ENCODE data around the gene FANCL. TPM values are rescaled to one million over a fixed set of nuclear protein-coding genes. Genes with fewer than 3 reads are reported as not detected.
"Not testable (repeated sequence)": the region's sequence is repeated elsewhere in the genome, so short reads cannot be mapped to it uniquely, and the experiment has no call there.

The FANCL gene
- polyA plus RNA-seq, 2 donors: 9.4 to 22.0 TPM

DNA sequence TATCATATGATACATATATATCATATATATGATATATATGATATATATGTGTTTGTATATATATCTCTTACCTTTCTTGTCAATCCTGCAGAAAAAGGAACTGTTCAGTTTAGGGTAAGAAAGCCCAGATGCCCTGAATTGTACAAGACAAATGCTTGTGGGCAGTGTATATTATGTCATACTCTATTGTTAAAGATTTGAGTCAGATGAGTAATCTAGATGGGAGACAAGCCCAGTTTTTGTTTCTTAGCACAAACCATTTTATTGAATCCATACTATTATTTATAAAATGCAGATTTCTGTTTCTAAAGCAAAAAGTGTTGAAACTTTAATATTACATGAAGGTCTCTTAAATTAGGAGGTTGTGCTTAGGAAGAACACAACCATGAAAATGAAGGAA is 103.9 kb downstream of the FANCL start:
- H3K27ac ChIP-seq (ENCODE audit: low read depth in 2 of 2, low read length in 1 of 2): no peak overlapping the region

DNA sequence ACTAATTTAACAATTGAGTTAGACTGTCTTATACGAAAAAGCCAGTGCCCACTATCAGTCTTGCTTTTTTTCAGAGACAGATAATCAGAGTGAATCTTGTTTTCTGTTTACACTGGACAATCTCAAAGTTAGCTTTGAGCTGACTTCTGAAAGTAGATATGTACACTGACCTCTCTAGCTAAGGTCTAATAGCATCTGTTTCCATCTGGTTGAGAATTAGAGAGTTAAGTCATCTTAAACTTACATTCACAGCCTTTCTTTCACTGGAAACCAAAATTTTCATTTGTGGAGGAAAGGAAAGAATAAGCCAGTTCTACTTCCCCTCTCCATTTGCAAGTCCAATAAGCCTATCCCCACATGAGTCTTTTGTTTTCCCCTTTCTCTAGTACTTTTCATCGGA is 105.3 kb downstream of the FANCL start:
- whole genome bisulfite sequencing, 2 donors: 87 to 89% methylated on average over 2 of the region's 2 CpGs
- Histone ChIP-seq H3K27me3 (ENCODE audit: control insufficient read depth in 1 of 2, insufficient read depth in 2 of 2, low read length in 2 of 2) (no peaks in the 10 kb centered on the region), H3K4me3 (ENCODE audit: low read depth in 1 of 2, low read length in 2 of 2) (no peak overlapping the region), H3K9me3 (ENCODE audit: control insufficient read depth in 2 of 2, insufficient read depth in 1 of 2, low read depth in 1 of 2, low read length in 1 of 2) (no peaks in the 10 kb centered on the region), H3K36me3 (ENCODE audit: control insufficient read depth in 2 of 2, insufficient read depth in 2 of 2, low read length in 1 of 2) (peaks cover 0 to 3% of the 10 kb centered on the region in 2 donors), H3K27ac (ENCODE audit: low read depth in 2 of 2, low read length in 1 of 2) (no peak overlapping the region), H3K4me1 (ENCODE audit: control insufficient read depth in 2 of 2, insufficient read depth in 2 of 2, low read length in 1 of 2) (no peaks in the 10 kb centered on the region)

More for the DNA sequence above, 103.9 kb downstream of the FANCL start:
- H3K4me3 ChIP-seq (ENCODE audit: low read depth in 1 of 2, low read length in 2 of 2): no peak overlapping the region
- no peaks in the 10 kb centered on the region for H3K27me3 ChIP-seq (ENCODE audit: control insufficient read depth in 1 of 2, insufficient read depth in 2 of 2, low read length in 2 of 2)
- H3K4me1 ChIP-seq (ENCODE audit: control insufficient read depth in 2 of 2, insufficient read depth in 2 of 2, low read length in 1 of 2): no peaks in the 10 kb centered on the region
- no peaks in the 10 kb centered on the region for H3K9me3 ChIP-seq (ENCODE audit: control insufficient read depth in 2 of 2, insufficient read depth in 1 of 2, low read depth in 1 of 2, low read length in 1 of 2)
- no peaks in the 10 kb centered on the region for H3K36me3 ChIP-seq (ENCODE audit: control insufficient read depth in 2 of 2, insufficient read depth in 2 of 2, low read length in 1 of 2)

DNA sequence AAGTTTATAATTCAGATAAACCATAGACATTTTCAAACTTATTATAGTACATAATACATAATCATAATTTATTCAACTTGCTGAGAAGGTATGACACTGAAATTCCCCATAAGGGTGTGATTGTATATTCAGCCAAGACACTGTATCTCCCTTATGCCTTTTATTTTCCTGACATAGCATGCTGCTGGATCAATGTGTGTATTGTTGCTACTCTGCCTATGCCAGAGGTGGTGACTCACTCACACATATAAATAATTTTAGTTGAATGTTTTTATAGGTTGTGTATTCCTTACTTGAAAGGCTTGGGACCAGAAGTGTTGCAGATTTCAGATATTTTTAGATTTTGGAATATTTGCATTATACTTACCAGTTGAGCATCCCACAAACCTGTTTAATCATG is 107.7 kb downstream of the FANCL start:
- no peaks in the 10 kb centered on the region for H3K27me3 ChIP-seq (ENCODE audit: control insufficient read depth in 1 of 2, insufficient read depth in 2 of 2, low read length in 2 of 2)

DNA sequence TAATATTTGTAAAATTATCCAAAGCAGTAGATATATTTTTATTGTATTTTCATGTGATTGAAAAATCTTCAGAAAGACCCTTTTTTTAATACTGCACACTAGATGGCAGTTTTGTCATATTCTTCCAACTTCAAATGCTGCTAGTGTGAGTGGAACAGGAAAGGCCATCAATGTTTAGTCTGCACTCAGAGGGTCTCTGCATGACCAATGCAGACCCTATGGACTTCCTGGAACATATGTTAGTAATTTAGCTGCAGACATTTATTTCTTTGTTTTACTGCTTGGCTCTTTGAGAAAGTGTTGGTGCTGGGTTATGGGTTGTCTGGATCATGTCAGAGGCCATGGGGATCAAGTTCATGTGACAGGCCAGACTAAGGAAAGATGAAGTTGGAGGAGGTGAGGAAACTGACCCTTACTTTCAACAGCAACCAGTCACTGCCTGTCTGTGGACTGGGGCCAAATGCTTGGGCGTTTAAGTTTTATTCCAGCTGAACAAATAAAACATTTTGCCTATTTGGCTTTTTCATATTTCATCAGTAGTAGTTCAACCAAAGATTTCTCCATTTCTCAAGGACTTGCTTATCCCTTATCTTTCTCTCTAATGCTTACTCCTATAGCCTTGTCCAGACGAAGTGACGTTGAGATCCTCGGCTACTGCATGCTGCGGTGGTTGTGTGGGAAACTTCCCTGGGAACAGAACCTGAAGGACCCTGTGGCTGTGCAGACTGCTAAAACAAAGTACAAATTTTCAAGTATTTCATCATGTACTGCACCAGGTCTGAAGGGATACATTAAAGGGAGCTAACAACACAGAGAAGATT is 109.7 kb downstream of the FANCL start:
- Histone ChIP-seq H3K36me3 (ENCODE audit: control insufficient read depth in 2 of 2, insufficient read depth in 2 of 2, low read length in 1 of 2) (peaks cover 0 to 3% of the 10 kb centered on the region in 2 donors), H3K27ac (ENCODE audit: low read depth in 2 of 2, low read length in 1 of 2) (no peak overlapping the region), H3K4me3 (ENCODE audit: low read depth in 1 of 2, low read length in 2 of 2) (no peak overlapping the region), H3K27me3 (ENCODE audit: control insufficient read depth in 1 of 2, insufficient read depth in 2 of 2, low read length in 2 of 2) (no peaks in the 10 kb centered on the region), H3K9me3 (ENCODE audit: control insufficient read depth in 2 of 2, insufficient read depth in 1 of 2, low read depth in 1 of 2, low read length in 1 of 2) (no peaks in the 10 kb centered on the region), H3K4me1 (ENCODE audit: control insufficient read depth in 2 of 2, insufficient read depth in 2 of 2, low read length in 1 of 2) (no peaks in the 10 kb centered on the region)
- 66 to 70% methylated on average over 5 of the region's 5 CpGs for WGBS, 2 donors

More for the DNA sequence above, 107.7 kb downstream of the FANCL start:
- Histone ChIP-seq H3K9me3 (ENCODE audit: control insufficient read depth in 2 of 2, insufficient read depth in 1 of 2, low read depth in 1 of 2, low read length in 1 of 2) (no peaks in the 10 kb centered on the region), H3K36me3 (ENCODE audit: control insufficient read depth in 2 of 2, insufficient read depth in 2 of 2, low read length in 1 of 2) (peaks cover 0 to 3% of the 10 kb centered on the region in 2 donors), H3K27ac (ENCODE audit: low read depth in 2 of 2, low read length in 1 of 2) (no peak overlapping the region), H3K4me1 (ENCODE audit: control insufficient read depth in 2 of 2, insufficient read depth in 2 of 2, low read length in 1 of 2) (no peaks in the 10 kb centered on the region), H3K4me3 (ENCODE audit: low read depth in 1 of 2, low read length in 2 of 2) (no peak overlapping the region)

DNA sequence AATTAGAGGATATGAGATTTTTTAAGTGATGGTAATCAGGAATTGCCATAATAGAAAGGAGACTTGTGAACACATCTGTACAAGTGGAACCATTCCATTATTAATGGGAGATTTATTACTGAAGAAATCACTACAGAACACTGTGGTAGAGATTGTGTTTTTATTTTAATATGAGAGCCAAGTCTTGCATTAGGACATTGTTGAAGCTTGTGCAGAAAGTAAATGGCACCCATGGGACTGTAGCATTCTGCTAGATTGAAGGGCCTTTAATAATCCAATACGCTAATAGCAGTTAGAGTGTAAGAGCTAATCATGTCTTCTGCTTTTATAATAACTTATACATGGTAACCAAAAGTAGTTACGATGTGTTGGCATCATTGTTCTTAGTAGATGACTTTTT is 110.9 kb downstream of the FANCL start:
- Histone ChIP-seq H3K27ac (ENCODE audit: low read depth in 2 of 2, low read length in 1 of 2) (no peak overlapping the region), H3K4me1 (ENCODE audit: control insufficient read depth in 2 of 2, insufficient read depth in 2 of 2, low read length in 1 of 2) (no peaks in the 10 kb centered on the region), H3K27me3 (ENCODE audit: control insufficient read depth in 1 of 2, insufficient read depth in 2 of 2, low read length in 2 of 2) (no peaks in the 10 kb centered on the region), H3K4me3 (ENCODE audit: low read depth in 1 of 2, low read length in 2 of 2) (no peak overlapping the region), H3K9me3 (ENCODE audit: control insufficient read depth in 2 of 2, insufficient read depth in 1 of 2, low read depth in 1 of 2, low read length in 1 of 2) (no peaks in the 10 kb centered on the region), H3K36me3 (ENCODE audit: control insufficient read depth in 2 of 2, insufficient read depth in 2 of 2, low read length in 1 of 2) (peaks cover 0 to 3% of the 10 kb centered on the region in 2 donors)
- 91 to 93% methylated on average over 2 of the region's 2 CpGs for WGBS, 2 donors

DNA sequence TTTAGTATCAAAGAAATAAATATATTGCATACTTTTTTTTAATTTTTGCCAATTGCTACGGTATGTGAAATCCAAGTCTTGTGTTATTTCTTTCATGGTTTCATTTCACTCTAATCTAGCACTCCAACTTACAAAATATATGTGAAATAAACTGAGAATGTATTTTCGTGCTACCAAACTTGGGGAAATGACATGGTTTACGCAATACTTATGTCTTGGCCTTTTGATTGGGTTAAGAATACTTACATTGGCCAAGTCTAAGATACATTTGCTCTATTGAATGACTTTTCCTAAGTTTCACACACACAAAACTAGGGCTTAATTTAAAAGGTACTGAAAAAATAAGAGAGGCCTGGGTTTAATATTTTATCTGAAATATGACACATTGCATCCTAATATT is 114.0 kb downstream of the FANCL start:
- H3K36me3 ChIP-seq (ENCODE audit: control insufficient read depth in 2 of 2, insufficient read depth in 2 of 2, low read length in 1 of 2): peaks cover 0 to 3% of the 10 kb centered on the region in 2 donors
- H3K9me3 ChIP-seq (ENCODE audit: control insufficient read depth in 2 of 2, insufficient read depth in 1 of 2, low read depth in 1 of 2, low read length in 1 of 2): no peaks in the 10 kb centered on the region
- no peaks in the 10 kb centered on the region for H3K27me3 ChIP-seq (ENCODE audit: control insufficient read depth in 1 of 2, insufficient read depth in 2 of 2, low read length in 2 of 2)
- H3K4me3 ChIP-seq (ENCODE audit: low read depth in 1 of 2, low read length in 2 of 2): no peak overlapping the region
- H3K4me1 ChIP-seq (ENCODE audit: control insufficient read depth in 2 of 2, insufficient read depth in 2 of 2, low read length in 1 of 2): no peaks in the 10 kb centered on the region
- 96% methylated on average over 3 of the region's 3 CpGs for WGBS, 2 donors
- no peak overlapping the region for H3K27ac ChIP-seq (ENCODE audit: low read depth in 2 of 2, low read length in 1 of 2)

DNA sequence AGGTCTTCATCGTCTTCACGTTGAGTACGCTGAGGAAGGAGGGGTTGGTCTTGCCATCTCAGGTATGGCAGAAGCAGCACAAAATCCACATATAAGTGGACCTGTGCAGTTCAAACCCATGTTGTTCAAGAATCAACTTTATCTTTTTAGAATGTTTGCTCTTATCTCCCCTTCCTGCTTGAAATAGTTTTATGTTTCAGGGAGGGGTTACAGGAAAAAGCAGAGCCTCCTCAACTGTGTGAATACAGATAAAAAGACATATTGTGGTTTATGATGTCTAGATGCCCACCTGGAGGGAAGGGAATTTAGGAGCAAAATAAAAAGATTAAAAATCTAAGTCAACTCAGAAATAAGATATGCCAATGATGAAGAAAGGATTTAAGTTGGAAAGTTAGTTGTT is 118.6 kb downstream of the FANCL start:
- Histone ChIP-seq H3K9me3 (ENCODE audit: control insufficient read depth in 2 of 2, insufficient read depth in 1 of 2, low read depth in 1 of 2, low read length in 1 of 2) (no peaks in the 10 kb centered on the region), H3K27me3 (ENCODE audit: control insufficient read depth in 1 of 2, insufficient read depth in 2 of 2, low read length in 2 of 2) (no peaks in the 10 kb centered on the region), H3K27ac (ENCODE audit: low read depth in 2 of 2, low read length in 1 of 2) (no peak overlapping the region), H3K4me3 (ENCODE audit: low read depth in 1 of 2, low read length in 2 of 2) (no peak overlapping the region), H3K4me1 (ENCODE audit: control insufficient read depth in 2 of 2, insufficient read depth in 2 of 2, low read length in 1 of 2) (no peaks in the 10 kb centered on the region), H3K36me3 (ENCODE audit: control insufficient read depth in 2 of 2, insufficient read depth in 2 of 2, low read length in 1 of 2) (no peaks in the 10 kb centered on the region)
- 97 to 99% methylated on average over 3 of the region's 3 CpGs for WGBS, 2 donors

DNA sequence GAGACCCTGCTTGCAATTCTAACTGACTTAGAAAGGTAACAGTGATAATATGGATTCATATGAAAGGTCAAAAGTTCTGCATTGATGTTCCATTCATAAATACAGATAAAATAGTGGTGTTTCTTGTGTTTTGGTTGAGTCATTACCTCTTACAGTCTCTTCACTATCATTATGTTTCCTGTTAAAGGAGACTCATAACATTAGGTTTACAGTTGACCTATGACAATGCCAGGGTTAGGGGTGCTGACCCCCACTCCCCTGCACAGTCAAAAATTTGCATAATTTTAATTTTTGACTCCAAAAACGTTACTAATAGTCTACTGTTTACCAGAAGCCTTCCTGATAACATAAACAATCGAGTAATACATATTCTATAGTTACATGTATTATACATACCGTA is 119.1 kb downstream of the FANCL start:
- 79 to 80% methylated on average over 3 of the region's 3 CpGs for WGBS, 2 donors
- Histone ChIP-seq H3K9me3 (ENCODE audit: control insufficient read depth in 2 of 2, insufficient read depth in 1 of 2, low read depth in 1 of 2, low read length in 1 of 2) (no peaks in the 10 kb centered on the region), H3K36me3 (ENCODE audit: control insufficient read depth in 2 of 2, insufficient read depth in 2 of 2, low read length in 1 of 2) (no peaks in the 10 kb centered on the region), H3K4me3 (ENCODE audit: low read depth in 1 of 2, low read length in 2 of 2) (no peak overlapping the region), H3K27ac (ENCODE audit: low read depth in 2 of 2, low read length in 1 of 2) (no peak overlapping the region), H3K27me3 (ENCODE audit: control insufficient read depth in 1 of 2, insufficient read depth in 2 of 2, low read length in 2 of 2) (no peaks in the 10 kb centered on the region), H3K4me1 (ENCODE audit: control insufficient read depth in 2 of 2, insufficient read depth in 2 of 2, low read length in 1 of 2) (no peaks in the 10 kb centered on the region)

DNA sequence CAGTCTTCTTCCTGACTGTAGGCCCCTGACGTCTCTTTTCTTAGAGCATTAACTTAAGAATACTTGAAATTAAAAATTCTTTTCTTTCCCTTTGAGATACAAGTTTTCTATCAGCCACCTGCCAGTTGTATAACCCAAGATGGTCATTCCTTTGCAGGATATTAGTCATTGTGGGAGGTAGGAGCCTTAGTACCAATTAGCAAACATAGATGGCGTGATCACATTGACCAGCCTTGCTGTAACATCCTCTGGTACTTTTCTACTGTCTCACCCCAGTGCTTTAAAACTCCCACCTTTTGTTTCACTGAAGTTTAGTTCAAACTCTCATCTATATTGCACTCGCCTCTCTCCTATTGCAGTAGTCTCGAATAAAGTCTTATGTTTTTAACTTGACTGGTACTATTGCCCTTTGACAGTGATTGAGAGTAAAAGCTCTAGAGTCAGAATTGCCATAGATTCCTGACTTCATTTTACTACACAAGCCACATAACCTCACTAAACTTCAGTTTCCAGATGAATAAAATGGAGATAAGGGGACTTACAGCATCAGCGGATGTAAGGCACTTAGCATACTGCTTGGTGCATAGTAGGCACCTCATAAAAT is 120.4 kb downstream of the FANCL start:
- Histone ChIP-seq H3K27me3 (ENCODE audit: control insufficient read depth in 1 of 2, insufficient read depth in 2 of 2, low read length in 2 of 2) (no peaks in the 10 kb centered on the region), H3K9me3 (ENCODE audit: control insufficient read depth in 2 of 2, insufficient read depth in 1 of 2, low read depth in 1 of 2, low read length in 1 of 2) (no peaks in the 10 kb centered on the region), H3K4me3 (ENCODE audit: low read depth in 1 of 2, low read length in 2 of 2) (no peak overlapping the region), H3K4me1 (ENCODE audit: control insufficient read depth in 2 of 2, insufficient read depth in 2 of 2, low read length in 1 of 2) (no peaks in the 10 kb centered on the region), H3K27ac (ENCODE audit: low read depth in 2 of 2, low read length in 1 of 2) (no peak overlapping the region), H3K36me3 (ENCODE audit: control insufficient read depth in 2 of 2, insufficient read depth in 2 of 2, low read length in 1 of 2) (no peaks in the 10 kb centered on the region)
- WGBS, 2 donors: 95 to 96% methylated on average over 5 of the region's 5 CpGs

DNA sequence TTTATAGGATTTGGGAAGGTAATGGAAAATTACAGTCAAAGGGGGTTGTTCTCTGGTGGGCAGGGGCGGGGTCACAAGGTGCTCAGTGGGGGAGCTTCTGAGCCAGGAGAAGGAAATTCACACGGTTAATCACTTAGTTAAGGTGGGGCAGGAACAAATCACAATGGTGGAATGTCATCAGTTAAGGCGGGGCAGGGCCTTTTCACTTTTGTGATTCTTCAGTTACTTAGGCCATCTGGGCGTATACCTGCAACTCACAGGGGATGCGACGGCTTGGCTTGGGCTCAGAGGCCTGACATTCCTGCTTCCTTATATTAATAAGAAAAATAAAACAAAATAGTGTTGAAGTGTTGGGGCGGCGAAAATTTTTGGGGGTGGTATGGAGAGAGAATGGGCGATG is 127.6 kb downstream of the FANCL start:
- 82 to 86% methylated on average over 9 of the region's 9 CpGs for WGBS, 2 donors
- H3K36me3 ChIP-seq (ENCODE audit: control insufficient read depth in 2 of 2, insufficient read depth in 2 of 2, low read length in 1 of 2); H3K4me1 ChIP-seq (ENCODE audit: control insufficient read depth in 2 of 2, insufficient read depth in 2 of 2, low read length in 1 of 2); H3K4me3 ChIP-seq (ENCODE audit: low read depth in 1 of 2, low read length in 2 of 2); H3K27me3 ChIP-seq (ENCODE audit: control insufficient read depth in 1 of 2, insufficient read depth in 2 of 2, low read length in 2 of 2); H3K9me3 ChIP-seq (ENCODE audit: control insufficient read depth in 2 of 2, insufficient read depth in 1 of 2, low read depth in 1 of 2, low read length in 1 of 2): not testable (repeated sequence)
- peak overlapping the region; percentile 63 to 85 for H3K27ac ChIP-seq (ENCODE audit: low read depth in 2 of 2, low read length in 1 of 2)
